ENCODE results near the gene CYP2W1. TPM values are rescaled to one million over a fixed set of nuclear protein-coding genes. Genes with fewer than 3 reads are reported as not detected.

CYP2W1 gene
- total RNA-seq, 4 donors from 2014 or later: 2.3 to 23.1 (median 2.5) TPM; not detected in 1

DNA sequence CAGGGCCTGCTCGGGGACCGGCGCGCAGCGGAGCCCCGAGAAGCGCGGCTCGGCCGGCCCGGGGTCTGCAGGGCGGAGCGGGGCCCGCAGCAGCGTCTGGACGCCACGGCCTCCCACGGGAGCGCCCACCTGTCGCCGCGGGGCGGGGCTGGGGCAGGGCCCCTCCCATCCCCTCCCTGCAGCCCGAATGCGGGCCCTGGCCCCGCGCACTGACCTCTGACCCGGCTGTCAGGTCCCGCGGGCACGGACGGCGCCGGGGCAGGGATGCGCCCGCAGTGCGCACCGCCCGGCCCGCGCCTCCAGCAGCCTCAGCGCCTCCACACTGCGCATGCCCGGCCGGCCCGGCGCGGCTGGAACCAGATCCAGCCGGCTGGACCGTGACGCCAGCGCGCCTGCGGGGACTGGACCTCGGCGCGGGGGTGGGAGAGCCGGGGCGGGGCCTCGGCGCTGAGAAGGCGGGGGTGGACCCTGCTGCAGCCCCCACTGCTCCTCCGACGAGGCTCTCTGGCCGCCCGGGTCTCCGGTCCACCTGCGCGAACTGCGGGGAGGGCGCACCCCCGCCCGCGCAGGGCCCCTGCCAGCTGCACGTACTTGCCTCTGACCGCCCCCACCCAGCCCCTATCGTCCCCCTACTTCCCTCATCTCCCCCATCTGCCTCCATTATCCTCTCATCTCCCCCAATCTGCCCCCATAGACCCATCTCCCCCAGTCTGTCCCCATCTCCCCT lies 45.2 kb downstream of the CYP2W1 start:
- Histone ChIP-seq H3K4me1 (peaks cover 3 to 34% (median 13%) of the 10 kb centered on the region in 4 donors), H3K9me3 (no peaks in the 10 kb centered on the region), H3K27me3 (no peaks in the 10 kb centered on the region), H3K27ac (peak overlapping the region; percentile 86 to 96 (median 90)), H3K4me3 (peak overlapping the region; percentile 72 to 93 (median 80)), H3K36me3 (no peaks in the 10 kb centered on the region)
- DNase-seq: peak; percentile 87 to 94 (median 92)
- TF ChIP-seq, protein P1, sequence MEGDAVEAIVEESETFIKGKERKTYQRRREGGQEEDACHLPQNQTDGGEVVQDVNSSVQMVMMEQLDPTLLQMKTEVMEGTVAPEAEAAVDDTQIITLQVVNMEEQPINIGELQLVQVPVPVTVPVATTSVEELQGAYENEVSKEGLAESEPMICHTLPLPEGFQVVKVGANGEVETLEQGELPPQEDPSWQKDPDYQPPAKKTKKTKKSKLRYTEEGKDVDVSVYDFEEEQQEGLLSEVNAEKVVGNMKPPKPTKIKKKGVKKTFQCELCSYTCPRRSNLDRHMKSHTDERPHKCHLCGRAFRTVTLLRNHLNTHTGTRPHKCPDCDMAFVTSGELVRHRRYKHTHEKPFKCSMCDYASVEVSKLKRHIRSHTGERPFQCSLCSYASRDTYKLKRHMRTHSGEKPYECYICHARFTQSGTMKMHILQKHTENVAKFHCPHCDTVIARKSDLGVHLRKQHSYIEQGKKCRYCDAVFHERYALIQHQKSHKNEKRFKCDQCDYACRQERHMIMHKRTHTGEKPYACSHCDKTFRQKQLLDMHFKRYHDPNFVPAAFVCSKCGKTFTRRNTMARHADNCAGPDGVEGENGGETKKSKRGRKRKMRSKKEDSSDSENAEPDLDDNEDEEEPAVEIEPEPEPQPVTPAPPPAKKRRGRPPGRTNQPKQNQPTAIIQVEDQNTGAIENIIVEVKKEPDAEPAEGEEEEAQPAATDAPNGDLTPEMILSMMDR (IDR thresholded peaks at IDR 0.05): no peak
- TF ChIP-seq POLR2A (IDR thresholded peaks at IDR 0.05): peak; percentile 24 to 61

DNA sequence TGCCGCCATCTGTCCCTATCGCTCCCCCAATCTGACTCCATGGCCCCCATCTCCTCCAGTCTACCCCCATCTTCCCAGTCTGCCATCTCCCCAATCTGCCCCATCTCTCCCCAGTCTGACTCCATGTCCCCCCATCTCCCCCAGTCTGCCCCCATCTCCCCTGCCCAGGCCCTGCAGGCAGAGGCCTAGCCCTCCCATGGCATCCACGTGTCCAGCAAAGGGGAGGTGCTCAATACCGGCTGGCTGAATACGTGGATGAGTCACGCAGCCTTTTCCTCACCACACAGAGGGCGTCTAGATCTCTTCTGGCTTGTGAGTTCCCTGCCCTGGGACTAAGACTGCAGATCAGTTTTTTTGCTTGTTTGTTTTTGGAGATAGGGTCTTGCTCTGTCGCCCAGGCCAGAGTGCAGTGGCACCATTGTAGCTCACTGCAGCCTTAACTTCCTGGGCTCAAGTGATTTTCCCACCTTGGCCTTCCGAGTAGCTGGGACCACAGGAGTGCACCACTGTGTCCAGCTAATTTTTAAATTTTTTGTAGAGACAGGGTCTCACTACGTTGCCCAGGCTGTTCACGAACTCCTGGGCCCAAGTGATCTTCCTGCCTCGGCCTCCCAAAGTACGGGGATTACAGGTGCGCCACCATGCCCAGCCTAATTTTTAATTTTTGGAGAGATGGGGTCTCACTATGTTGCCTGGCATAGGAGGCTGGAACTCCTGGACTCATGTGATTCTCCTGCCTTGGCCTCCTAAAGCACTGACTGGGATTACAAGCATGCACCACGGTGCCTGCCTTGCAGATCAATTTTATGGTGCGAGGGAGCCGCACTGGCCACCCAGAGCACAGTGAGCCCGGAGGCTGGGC lies 46.0 kb downstream of the CYP2W1 start:
- Histone ChIP-seq H3K9me3 (no peaks in the 10 kb centered on the region), H3K27me3 (no peaks in the 10 kb centered on the region), H3K4me3 (peak overlapping the region; percentile 72 to 93 (median 80)), H3K4me1 (peaks cover 3 to 26% (median 13%) of the 10 kb centered on the region in 4 donors), H3K27ac (peak overlapping the region; percentile 86 to 96 (median 90)), H3K36me3 (no peaks in the 10 kb centered on the region)
- no peak for TF ChIP-seq POLR2A (IDR thresholded peaks at IDR 0.05)
- TF ChIP-seq, protein P1 (IDR thresholded peaks at IDR 0.05): no peak
- peak; percentile 56 to 91 (median 82) for DNase-seq

DNA sequence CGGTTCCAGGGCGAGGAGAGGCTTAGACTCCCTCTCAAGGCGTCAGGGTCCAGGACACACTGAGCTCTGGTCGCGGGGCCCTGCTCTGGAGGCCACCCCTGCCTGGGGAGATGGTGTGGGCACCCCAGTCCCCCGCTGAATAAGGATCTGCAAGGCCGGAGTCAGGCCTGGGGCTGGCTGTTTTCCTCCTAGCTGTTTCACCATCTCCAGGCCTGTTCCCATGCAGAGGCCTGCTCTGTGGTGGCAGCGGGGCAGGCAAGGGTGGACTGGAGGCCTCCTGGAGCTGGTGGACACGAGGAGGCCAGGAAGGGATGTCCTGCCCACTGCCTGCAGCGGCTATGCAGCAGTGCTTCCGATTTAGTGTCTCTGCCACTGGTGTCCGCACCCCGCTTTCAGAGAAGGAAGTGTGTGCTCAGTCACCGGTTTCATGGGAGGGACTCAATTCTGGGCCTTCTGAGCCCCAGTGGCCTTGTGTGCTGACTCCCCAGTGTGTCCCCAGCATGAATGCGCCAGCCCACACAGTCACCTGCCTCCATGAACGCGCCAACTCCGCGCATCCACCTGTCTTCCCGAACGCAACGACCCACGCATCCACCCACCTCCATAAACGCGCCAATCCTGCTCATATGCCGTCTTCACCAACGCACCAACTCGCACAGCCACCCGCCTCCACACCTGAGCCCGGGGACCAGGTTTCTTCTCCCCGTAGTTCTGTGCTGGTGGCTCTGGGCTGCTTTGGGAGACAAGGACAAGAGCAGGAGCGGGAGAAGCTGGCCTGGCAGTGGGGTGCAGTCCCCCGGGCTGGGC lies 46.9 kb downstream of the CYP2W1 start:
- peaks cover 3 to 21% (median 11%) of the 10 kb centered on the region in 4 donors for H3K4me1 ChIP-seq
- peak overlapping the region; percentile 86 to 96 (median 90) for H3K27ac ChIP-seq
- H3K9me3 ChIP-seq: no peaks in the 10 kb centered on the region
- H3K36me3 ChIP-seq: no peaks in the 10 kb centered on the region
- H3K27me3 ChIP-seq: no peaks in the 10 kb centered on the region
- no peak for DNase-seq
- TF ChIP-seq, protein P1 (IDR thresholded peaks at IDR 0.05): no peak
- TF ChIP-seq POLR2A (IDR thresholded peaks at IDR 0.05): no peak
- H3K4me3 ChIP-seq: no peak overlapping the region

DNA sequence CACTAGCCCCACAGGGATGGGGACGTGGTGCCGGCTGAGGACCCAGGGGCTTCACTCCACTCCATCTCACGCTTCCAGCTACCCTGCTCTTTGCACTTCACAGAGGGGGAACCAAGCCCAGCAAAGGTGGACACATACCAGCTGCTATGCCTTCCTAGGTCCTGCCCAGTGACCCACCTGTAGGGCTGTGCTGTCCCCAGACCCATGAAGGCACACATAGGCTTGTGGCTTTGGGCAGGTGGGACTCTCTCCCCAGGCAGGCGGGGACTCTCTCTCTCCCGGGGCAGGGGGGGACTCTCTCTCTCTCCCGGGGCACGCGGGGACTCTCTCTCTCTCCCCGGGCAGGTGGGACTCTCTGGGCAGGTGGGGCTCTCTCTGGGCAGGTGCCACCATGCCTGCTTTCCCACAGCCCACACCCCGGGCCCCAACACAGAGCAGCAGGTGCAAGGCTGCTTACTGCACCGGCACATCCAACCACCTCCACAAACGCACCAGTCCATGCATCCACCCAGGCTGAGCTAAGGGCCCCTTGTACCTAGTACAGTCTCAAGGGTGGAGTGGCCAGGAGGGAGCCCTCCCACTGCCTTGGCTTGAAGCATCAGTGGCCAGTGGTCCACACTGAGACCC lies 47.6 kb downstream of the CYP2W1 start:
- H3K9me3 ChIP-seq: no peaks in the 10 kb centered on the region

More for the DNA sequence above, 47.6 kb downstream of the CYP2W1 start:
- H3K36me3 ChIP-seq: no peaks in the 10 kb centered on the region
- no peaks in the 10 kb centered on the region for H3K27me3 ChIP-seq
- DNase-seq: no peak
- no peak for TF ChIP-seq POLR2A (IDR thresholded peaks at IDR 0.05)
- TF ChIP-seq, protein P1 (IDR thresholded peaks at IDR 0.05): no peak
- no peak overlapping the region for H3K4me3 ChIP-seq
- H3K27ac ChIP-seq: no peak overlapping the region
- peaks cover 0 to 21% (median 10%) of the 10 kb centered on the region in 4 donors for H3K4me1 ChIP-seq
